ENCODE measurements around the gene LRP6. TPM values are rescaled to one million over a fixed set of nuclear protein-coding genes. Genes with fewer than 3 reads are reported as not detected.
"Not testable (repeated sequence)": the region's sequence is repeated elsewhere in the genome, so short reads cannot be mapped to it uniquely, and the experiment has no call there.

Gene LRP6
- total and polyA plus RNA-seq, 4 donors, result 14.7 to 76.8 (median 23.2) TPM

- Histone ChIP-seq H3K4me3 (ENCODE audit: low read depth in 1 of 3, low read length in 3 of 3) (no peak overlapping the region), H3K36me3 (ENCODE audit: control insufficient read depth in 4 of 4, insufficient read depth in 3 of 4, low read depth in 1 of 4, low read length in 3 of 4) (peaks cover 8 to 48% (median 28%) of the 10 kb centered on the region in 4 donors), H3K4me1 (ENCODE audit: control insufficient read depth in 4 of 4, insufficient read depth in 4 of 4, low read length in 3 of 4) (no peaks in the 10 kb centered on the region), H3K9me3 (ENCODE audit: control insufficient read depth in 4 of 4, low read length in 3 of 4) (no peaks in the 10 kb centered on the region), H3K27ac (ENCODE audit: low read depth in 1 of 2, low read length in 2 of 2) (no peak overlapping the region), H3K9ac (ENCODE audit: low read depth in 1 of 2, low read length in 2 of 2) (no peak overlapping the region), H3K27me3 (ENCODE audit: control insufficient read depth in 4 of 4, insufficient read depth in 4 of 4, low read length in 3 of 4) (no peaks in the 10 kb centered on the region)
- no peak for DNase-seq (ENCODE audit: low spot score)
- 97% methylated on average over 6 of the region's 6 CpGs for WGBS
- TF ChIP-seq, protein P1, sequence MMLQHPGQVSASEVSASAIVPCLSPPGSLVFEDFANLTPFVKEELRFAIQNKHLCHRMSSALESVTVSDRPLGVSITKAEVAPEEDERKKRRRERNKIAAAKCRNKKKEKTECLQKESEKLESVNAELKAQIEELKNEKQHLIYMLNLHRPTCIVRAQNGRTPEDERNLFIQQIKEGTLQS (IDR thresholded peaks at IDR 0.05), result no peak
- TF ChIP-seq RXRA (IDR thresholded peaks at IDR 0.05) (no peak), TAF1 (conservative IDR thresholded peaks at IDR 0.05) (no peak)
Measured at GRCh38 chr12:12147111-12147510, 119.7 kb downstream of the LRP6 start.

- 61% methylated on average over 1 of the region's 1 CpG for WGBS
- H3K36me3 ChIP-seq (ENCODE audit: control insufficient read depth in 4 of 4, insufficient read depth in 3 of 4, low read depth in 1 of 4, low read length in 3 of 4), result peaks cover 8 to 40% (median 21%) of the 10 kb centered on the region in 4 donors
- not testable (repeated sequence) for H3K9me3 ChIP-seq (ENCODE audit: control insufficient read depth in 4 of 4, low read length in 3 of 4); H3K27me3 ChIP-seq (ENCODE audit: control insufficient read depth in 4 of 4, insufficient read depth in 4 of 4, low read length in 3 of 4); H3K4me3 ChIP-seq (ENCODE audit: low read depth in 1 of 3, low read length in 3 of 3); H3K9ac ChIP-seq (ENCODE audit: low read depth in 1 of 2, low read length in 2 of 2); H3K27ac ChIP-seq (ENCODE audit: low read depth in 1 of 2, low read length in 2 of 2); DNase-seq (ENCODE audit: low spot score); H3K4me1 ChIP-seq (ENCODE audit: control insufficient read depth in 4 of 4, insufficient read depth in 4 of 4, low read length in 3 of 4)
Measured at GRCh38 chr12:12144531-12144930, 122.3 kb downstream of the LRP6 start.

GRCh38 chr12:12141000-12141399 lies 125.8 kb downstream of the LRP6 start:
- Histone ChIP-seq H3K36me3 (ENCODE audit: control insufficient read depth in 4 of 4, insufficient read depth in 3 of 4, low read depth in 1 of 4, low read length in 3 of 4) (peaks cover 0 to 18% (median 7%) of the 10 kb centered on the region in 4 donors), H3K4me3 (ENCODE audit: low read depth in 1 of 3, low read length in 3 of 3) (no peak overlapping the region), H3K27ac (ENCODE audit: low read depth in 1 of 2, low read length in 2 of 2) (no peak overlapping the region), H3K27me3 (ENCODE audit: control insufficient read depth in 4 of 4, insufficient read depth in 4 of 4, low read length in 3 of 4) (no peaks in the 10 kb centered on the region), H3K9ac (ENCODE audit: low read depth in 1 of 2, low read length in 2 of 2) (no peak overlapping the region), H3K4me1 (ENCODE audit: control insufficient read depth in 4 of 4, insufficient read depth in 4 of 4, low read length in 3 of 4) (peaks cover 0 to 10% (median 3%) of the 10 kb centered on the region in 4 donors), H3K9me3 (ENCODE audit: control insufficient read depth in 4 of 4, low read length in 3 of 4) (no peaks in the 10 kb centered on the region)
- no peak for TF ChIP-seq FOXA2 (IDR thresholded peaks at IDR 0.05)
- TF ChIP-seq FOXA1 (IDR thresholded peaks at IDR 0.05), result no peak
- TF ChIP-seq RAD21 (IDR thresholded peaks at IDR 0.05), result no peak
- TF ChIP-seq, protein P2, sequence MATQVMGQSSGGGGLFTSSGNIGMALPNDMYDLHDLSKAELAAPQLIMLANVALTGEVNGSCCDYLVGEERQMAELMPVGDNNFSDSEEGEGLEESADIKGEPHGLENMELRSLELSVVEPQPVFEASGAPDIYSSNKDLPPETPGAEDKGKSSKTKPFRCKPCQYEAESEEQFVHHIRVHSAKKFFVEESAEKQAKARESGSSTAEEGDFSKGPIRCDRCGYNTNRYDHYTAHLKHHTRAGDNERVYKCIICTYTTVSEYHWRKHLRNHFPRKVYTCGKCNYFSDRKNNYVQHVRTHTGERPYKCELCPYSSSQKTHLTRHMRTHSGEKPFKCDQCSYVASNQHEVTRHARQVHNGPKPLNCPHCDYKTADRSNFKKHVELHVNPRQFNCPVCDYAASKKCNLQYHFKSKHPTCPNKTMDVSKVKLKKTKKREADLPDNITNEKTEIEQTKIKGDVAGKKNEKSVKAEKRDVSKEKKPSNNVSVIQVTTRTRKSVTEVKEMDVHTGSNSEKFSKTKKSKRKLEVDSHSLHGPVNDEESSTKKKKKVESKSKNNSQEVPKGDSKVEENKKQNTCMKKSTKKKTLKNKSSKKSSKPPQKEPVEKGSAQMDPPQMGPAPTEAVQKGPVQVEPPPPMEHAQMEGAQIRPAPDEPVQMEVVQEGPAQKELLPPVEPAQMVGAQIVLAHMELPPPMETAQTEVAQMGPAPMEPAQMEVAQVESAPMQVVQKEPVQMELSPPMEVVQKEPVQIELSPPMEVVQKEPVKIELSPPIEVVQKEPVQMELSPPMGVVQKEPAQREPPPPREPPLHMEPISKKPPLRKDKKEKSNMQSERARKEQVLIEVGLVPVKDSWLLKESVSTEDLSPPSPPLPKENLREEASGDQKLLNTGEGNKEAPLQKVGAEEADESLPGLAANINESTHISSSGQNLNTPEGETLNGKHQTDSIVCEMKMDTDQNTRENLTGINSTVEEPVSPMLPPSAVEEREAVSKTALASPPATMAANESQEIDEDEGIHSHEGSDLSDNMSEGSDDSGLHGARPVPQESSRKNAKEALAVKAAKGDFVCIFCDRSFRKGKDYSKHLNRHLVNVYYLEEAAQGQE (IDR thresholded peaks at IDR 0.05), result no peak
- TF ChIP-seq JUND (IDR thresholded peaks at IDR 0.05), result no peak
- TF ChIP-seq SP1 (IDR thresholded peaks at IDR 0.05), result no peak
- TF ChIP-seq HNF4G (IDR thresholded peaks at IDR 0.05), result no peak
- TF ChIP-seq HNF4A (conservative IDR thresholded peaks at IDR 0.05), result no peak
- TF ChIP-seq RXRA (IDR thresholded peaks at IDR 0.05), result no peak
- no peak for DNase-seq (ENCODE audit: low spot score)
